ENCODE data around the gene HTR3C. TPM values are rescaled to one million over a fixed set of nuclear protein-coding genes. Genes with fewer than 3 reads are reported as not detected.

HTR3C gene
- total RNA-seq, 1 experiment from 2014 or later: not detected

DNA sequence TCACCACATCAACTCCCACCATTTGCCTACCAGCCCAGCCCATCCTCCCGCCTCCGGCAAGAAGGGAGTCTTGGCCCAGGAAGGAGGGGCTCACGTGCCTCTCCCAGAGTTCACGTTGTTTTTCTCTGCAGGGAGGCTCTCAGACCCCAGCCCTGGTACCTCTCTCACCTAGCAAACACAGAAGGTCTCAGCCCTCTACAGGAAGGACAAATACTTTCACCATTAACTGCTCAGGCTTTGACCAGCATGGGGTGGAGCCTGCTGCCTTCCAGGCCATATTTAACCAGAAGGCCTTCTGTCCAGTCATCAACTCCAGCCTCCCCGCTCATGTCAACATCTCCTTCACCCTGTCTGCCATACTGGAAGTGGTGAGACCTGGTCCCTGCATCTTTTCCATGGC is 25.0 kb downstream of the HTR3C start:
- Histone ChIP-seq H4K20me1 (ENCODE audit: control insufficient read depth, insufficient read depth, insufficient read length) (no peaks in the 10 kb centered on the region), H3K4me2 (ENCODE audit: insufficient read depth, insufficient read length, low read length) (no peak overlapping the region), H3K27ac (ENCODE audit: insufficient read length, low read depth, low read length) (no peak overlapping the region), H2AFZ (ENCODE audit: low read length) (no peak overlapping the region), H4K91ac (ENCODE audit: insufficient read length, low read depth, low read length) (no peak overlapping the region), H3K23ac (ENCODE audit: insufficient read length, low read depth, low read length) (no peak overlapping the region), H3K4me1 (ENCODE audit: insufficient read depth, low read length) (peaks cover 4% of the 10 kb centered on the region; the same call in 1 of the 2 replicates), H3K9me3 (ENCODE audit: control insufficient read depth, low read depth, low read length) (no peaks in the 10 kb centered on the region), H4K8ac (replicated peaks; ENCODE audit: insufficient read length, low read depth, low read length) (no peak overlapping the region), H2BK120ac (ENCODE audit: low read depth, low read length, poor library complexity, severe bottlenecking) (no peak overlapping the region), H3K23me2 (ENCODE audit: insufficient read length, low read depth, low read length, poor library complexity, severe bottlenecking) (no peaks in the 10 kb centered on the region), H3K4ac (ENCODE audit: low read depth, low read length) (no peak overlapping the region), H2AK5ac (ENCODE audit: insufficient read length, low read length) (no peak overlapping the region), H3K56ac (ENCODE audit: insufficient read length, low read depth, low read length) (no peak overlapping the region), H3T11ph (ENCODE audit: low read length) (no peak overlapping the region), H3K9ac (ENCODE audit: extremely low read depth, insufficient read length, low read length) (no peak overlapping the region), H3K27me3 (ENCODE audit: insufficient read depth, low read length) (no peaks in the 10 kb centered on the region), H3K79me1 (ENCODE audit: insufficient read depth, low read depth, low read length, poor library complexity, severe bottlenecking) (no peaks in the 10 kb centered on the region), H3K14ac (ENCODE audit: insufficient read depth, low read length) (no peak overlapping the region), H3K79me2 (ENCODE audit: insufficient read depth, low read length) (no peaks in the 10 kb centered on the region), H4K5ac (ENCODE audit: insufficient read length, low read depth, low read length) (no peak overlapping the region), H2BK20ac (ENCODE audit: low read depth, low read length, poor library complexity, severe bottlenecking) (no peak overlapping the region), H2BK15ac (ENCODE audit: low read depth, low read length) (no peak overlapping the region), H2BK12ac (ENCODE audit: insufficient read length, low read depth, low read length) (no peak overlapping the region), H3K18ac (ENCODE audit: insufficient read length, low read depth, low read length) (no peak overlapping the region), H2BK5ac (ENCODE audit: insufficient read length, low read length) (no peak overlapping the region)
- TF ChIP-seq, protein P1, sequence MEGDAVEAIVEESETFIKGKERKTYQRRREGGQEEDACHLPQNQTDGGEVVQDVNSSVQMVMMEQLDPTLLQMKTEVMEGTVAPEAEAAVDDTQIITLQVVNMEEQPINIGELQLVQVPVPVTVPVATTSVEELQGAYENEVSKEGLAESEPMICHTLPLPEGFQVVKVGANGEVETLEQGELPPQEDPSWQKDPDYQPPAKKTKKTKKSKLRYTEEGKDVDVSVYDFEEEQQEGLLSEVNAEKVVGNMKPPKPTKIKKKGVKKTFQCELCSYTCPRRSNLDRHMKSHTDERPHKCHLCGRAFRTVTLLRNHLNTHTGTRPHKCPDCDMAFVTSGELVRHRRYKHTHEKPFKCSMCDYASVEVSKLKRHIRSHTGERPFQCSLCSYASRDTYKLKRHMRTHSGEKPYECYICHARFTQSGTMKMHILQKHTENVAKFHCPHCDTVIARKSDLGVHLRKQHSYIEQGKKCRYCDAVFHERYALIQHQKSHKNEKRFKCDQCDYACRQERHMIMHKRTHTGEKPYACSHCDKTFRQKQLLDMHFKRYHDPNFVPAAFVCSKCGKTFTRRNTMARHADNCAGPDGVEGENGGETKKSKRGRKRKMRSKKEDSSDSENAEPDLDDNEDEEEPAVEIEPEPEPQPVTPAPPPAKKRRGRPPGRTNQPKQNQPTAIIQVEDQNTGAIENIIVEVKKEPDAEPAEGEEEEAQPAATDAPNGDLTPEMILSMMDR (conservative IDR thresholded peaks at IDR 0.05): 0 out of 3 replicates have a peak, but pooled peaks have one; percentile 18
- DNase-seq: peak; percentile 40
- peaks cover 11 to 13% of the 10 kb centered on the region in 2 experiments for H3K4me1 Mint-ChIP-seq
- WGBS (ENCODE audit: extremely low coverage, insufficient read length, low lambda C conversion rate): no CpG with 5 or more reads among the region's 5 CpGs
- H3K27me3 Mint-ChIP-seq (ENCODE audit: low read depth): no peaks in the 10 kb centered on the region
- H3K9me3 Mint-ChIP-seq: no peaks in the 10 kb centered on the region
- H3K27ac Mint-ChIP-seq: peak overlapping the region in 2 of 3 experiments; percentile 41 to 73; a peak in 2 of 7 replicates
- no peak overlapping the region for H3K4me3 Mint-ChIP-seq
- H3K36me3 Mint-ChIP-seq (ENCODE audit: insufficient read depth in 1 of 3, low read depth in 3 of 3): no peaks in the 10 kb centered on the region
